ENCODE results near the gene HINFP. TPM values are rescaled to one million over a fixed set of nuclear protein-coding genes. Genes with fewer than 3 reads are reported as not detected.

The HINFP gene
- total RNA-seq, 6 experiments from 2014 or later = 6.4 to 13.6 (median 10.7) TPM

DNA sequence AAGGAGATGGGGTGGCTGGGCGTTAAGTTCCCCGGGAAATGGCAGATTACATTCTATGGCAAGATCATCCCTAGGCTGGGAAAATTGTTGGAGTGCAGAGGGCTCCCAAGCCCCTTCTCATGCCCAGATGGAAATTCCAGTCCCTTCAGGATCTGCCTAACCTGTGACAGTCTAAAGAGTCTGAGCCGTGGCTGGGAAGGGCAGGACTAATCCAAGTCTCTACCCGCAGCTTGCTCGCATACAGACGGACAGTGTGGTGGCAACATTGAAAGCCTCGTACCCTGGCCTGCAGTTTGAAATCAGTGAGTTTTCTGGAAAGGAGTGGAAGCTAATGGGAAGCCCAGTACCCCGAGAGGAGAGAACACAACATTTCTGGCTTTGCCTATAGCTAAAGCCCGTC lies 33.0 kb upstream of the HINFP start:
- H3K27ac ChIP-seq = no peak overlapping the region
- DNase-seq = no peak
- no peaks in the 10 kb centered on the region for H3K36me3 ChIP-seq
- no peaks in the 10 kb centered on the region for H3K27me3 ChIP-seq
- 87% methylated on average over 3 of the region's 9 CpGs for WGBS (ENCODE audit: insufficient coverage, low coverage, low lambda C conversion rate, missing lambda C conversion rate)
- intact Hi-C loops (cut with DNase I) = no loop called here
- H3K4me3 ChIP-seq = no peak overlapping the region
- TF ChIP-seq, protein P1, sequence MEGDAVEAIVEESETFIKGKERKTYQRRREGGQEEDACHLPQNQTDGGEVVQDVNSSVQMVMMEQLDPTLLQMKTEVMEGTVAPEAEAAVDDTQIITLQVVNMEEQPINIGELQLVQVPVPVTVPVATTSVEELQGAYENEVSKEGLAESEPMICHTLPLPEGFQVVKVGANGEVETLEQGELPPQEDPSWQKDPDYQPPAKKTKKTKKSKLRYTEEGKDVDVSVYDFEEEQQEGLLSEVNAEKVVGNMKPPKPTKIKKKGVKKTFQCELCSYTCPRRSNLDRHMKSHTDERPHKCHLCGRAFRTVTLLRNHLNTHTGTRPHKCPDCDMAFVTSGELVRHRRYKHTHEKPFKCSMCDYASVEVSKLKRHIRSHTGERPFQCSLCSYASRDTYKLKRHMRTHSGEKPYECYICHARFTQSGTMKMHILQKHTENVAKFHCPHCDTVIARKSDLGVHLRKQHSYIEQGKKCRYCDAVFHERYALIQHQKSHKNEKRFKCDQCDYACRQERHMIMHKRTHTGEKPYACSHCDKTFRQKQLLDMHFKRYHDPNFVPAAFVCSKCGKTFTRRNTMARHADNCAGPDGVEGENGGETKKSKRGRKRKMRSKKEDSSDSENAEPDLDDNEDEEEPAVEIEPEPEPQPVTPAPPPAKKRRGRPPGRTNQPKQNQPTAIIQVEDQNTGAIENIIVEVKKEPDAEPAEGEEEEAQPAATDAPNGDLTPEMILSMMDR (IDR thresholded peaks at IDR 0.05) = no peak
- H3K4me1 ChIP-seq = peaks cover 0 to 19% (median 8%) of the 10 kb centered on the region in 4 donors
- ATAC-seq = no peak
- no peaks in the 10 kb centered on the region for H3K9me3 ChIP-seq

DNA sequence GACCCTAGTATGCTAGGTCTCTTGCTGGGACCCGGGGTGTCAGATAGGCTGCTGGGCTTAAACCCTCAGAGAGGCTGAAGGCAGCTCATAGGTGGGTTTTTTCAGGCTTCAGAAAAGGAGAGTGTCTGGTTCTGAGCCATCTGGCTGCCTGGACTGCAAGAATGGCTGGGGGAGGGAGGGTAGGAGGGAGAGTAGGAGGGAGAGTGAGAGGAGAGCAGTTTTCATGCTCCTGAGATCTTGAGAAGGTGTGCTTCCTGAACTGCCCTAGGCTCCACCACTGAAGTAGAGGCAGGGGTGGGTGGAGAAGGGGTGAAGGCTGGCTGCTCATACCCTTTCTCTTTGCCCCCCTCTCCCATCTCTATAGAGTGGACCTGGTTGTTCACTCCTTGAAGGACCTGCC lies 32.1 kb upstream of the HINFP start:
- H3K27me3 ChIP-seq = no peaks in the 10 kb centered on the region
- DNase-seq = no peak
- no peak overlapping the region for H3K4me3 ChIP-seq
- TF ChIP-seq, protein P1 (IDR thresholded peaks at IDR 0.05) = no peak
- TF ChIP-seq POLR2A (IDR thresholded peaks at IDR 0.05) = no peak
- ATAC-seq = no peak
- intact Hi-C loops (cut with DNase I) = no loop called here
- WGBS (ENCODE audit: insufficient coverage, low coverage, low lambda C conversion rate, missing lambda C conversion rate) = 86% methylated on average over 1 of the region's 1 CpG
- H3K27ac ChIP-seq = no peak overlapping the region
- no peaks in the 10 kb centered on the region for H3K9me3 ChIP-seq
- no peaks in the 10 kb centered on the region for H3K36me3 ChIP-seq
- peaks cover 0 to 25% (median 11%) of the 10 kb centered on the region in 4 donors for H3K4me1 ChIP-seq

DNA sequence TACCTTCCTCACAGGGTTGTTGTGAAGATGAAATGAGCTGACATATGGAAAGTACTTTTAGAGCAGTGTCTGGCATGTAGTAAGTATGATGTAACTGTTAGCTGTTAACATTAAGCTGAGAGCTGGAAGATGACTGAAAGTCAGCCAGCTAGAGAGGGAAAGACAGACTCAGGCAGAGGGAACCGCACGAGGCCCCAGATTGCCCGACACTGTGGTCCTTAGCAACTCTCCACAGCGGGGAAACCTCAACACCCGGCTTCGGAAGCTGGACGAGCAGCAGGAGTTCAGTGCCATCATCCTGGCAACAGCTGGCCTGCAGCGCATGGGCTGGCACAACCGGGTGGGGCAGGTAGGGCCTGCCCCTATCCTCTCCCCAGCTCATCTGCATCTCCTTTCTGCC lies 30.2 kb upstream of the HINFP start:
- H3K36me3 ChIP-seq = no peaks in the 10 kb centered on the region
- no peak for DNase-seq
- no peaks in the 10 kb centered on the region for H3K9me3 ChIP-seq
- WGBS (ENCODE audit: insufficient coverage, low coverage, low lambda C conversion rate, missing lambda C conversion rate) = 60% methylated on average over 1 of the region's 9 CpGs
- no peak overlapping the region for H3K27ac ChIP-seq
- intact Hi-C loops (cut with DNase I) = no loop called here
- no peaks in the 10 kb centered on the region for H3K27me3 ChIP-seq
- no peak overlapping the region for H3K4me3 ChIP-seq
- no peak for ATAC-seq
- TF ChIP-seq, protein P1 (IDR thresholded peaks at IDR 0.05) = no peak
- TF ChIP-seq POLR2A (IDR thresholded peaks at IDR 0.05) = no peak
- peaks cover 0 to 19% (median 7%) of the 10 kb centered on the region in 4 donors for H3K4me1 ChIP-seq

DNA sequence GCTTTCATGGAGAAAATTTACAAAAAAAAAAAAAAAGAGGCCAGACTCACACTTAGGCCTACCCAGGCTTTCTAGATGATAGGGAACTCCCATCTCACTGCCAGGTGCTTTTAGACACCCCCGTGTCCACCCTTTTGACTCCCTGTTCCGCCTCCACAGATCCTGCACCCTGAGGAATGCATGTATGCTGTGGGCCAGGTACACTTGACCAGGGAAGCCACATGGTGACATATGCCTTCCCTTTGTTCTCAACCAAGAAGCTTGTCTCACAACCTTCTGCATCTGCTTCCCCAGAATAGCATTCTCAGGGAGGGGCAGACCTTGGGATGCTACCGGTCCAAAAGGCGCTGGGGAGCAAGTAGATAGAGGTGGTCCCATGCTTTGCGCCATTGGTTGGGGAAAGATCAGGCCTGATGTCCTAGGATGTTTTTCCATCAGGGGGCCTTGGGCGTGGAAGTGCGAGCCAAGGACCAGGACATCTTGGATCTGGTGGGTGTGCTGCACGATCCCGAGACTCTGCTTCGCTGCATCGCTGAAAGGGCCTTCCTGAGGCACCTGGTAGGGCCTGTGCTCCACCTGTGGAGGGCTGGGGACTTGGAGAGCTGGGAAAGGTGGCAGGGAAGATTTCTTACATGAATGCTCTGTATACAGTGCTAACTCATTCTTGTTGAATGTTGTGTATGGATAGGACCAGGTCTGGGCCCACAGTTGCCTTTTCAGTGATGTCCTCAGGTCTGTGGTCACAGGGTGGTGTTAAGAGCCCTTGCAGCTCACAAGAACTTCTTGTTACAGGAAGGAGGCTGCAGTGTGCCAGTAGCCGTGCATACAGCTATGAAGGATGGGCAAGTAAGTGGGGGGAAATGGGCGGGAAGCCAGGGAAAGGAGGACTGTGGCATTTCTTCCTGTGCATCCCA lies 29.2 kb upstream of the HINFP start:
- TF ChIP-seq, protein P1 (IDR thresholded peaks at IDR 0.05) = no peak
- no peak for TF ChIP-seq POLR2A (IDR thresholded peaks at IDR 0.05)
- 82% methylated on average over 8 of the region's 13 CpGs for WGBS (ENCODE audit: insufficient coverage, low coverage, low lambda C conversion rate, missing lambda C conversion rate)
- intact Hi-C loops (cut with DNase I) = no loop called here
- no peak for ATAC-seq
- Histone ChIP-seq H3K4me3 (no peak overlapping the region), H3K36me3 (peaks cover 0 to 8% (median 2%) of the 10 kb centered on the region in 4 donors), H3K27me3 (no peaks in the 10 kb centered on the region), H3K27ac (no peak overlapping the region), H3K9me3 (no peaks in the 10 kb centered on the region), H3K4me1 (peaks cover 0 to 19% (median 7%) of the 10 kb centered on the region in 4 donors)
- no peak for DNase-seq

All from right lobe of liver (tissue), 6 donors.